ENCODE data around the gene MRPL54. TPM values are rescaled to one million over a fixed set of nuclear protein-coding genes. Genes with fewer than 3 reads are reported as not detected.
"Not testable (repeated sequence)": the region's sequence is repeated elsewhere in the genome, so short reads cannot be mapped to it uniquely, and the experiment has no call there.

Gene MRPL54
- polyA plus RNA-seq, 1 donor (not counting 4 experiments of a cell fraction or from before 2014, with no cell fraction given): 27.0 TPM

DNA sequence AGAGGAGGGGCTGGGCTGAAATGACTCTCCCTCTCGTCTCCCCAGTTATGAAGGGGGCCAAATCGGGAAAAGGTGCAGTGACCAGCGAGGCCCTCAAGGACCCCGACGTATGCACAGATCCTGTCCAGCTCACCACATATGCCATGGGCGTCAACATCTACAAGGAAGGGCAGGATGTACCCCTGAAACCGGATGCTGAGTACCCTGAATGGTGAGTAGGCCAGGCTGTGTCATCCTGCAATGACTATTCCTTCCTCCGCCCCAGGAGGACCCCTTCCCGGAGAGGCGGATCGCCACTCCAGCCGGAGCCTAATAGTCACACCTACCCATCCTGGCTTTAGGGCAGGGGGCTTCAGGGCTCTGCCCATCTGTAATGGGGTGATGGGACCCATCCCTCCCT is 2.6 kb downstream of the MRPL54 start:
- dilution Hi-C loops (cut with MboI; ENCODE audit: extremely low pct_ligation_motif_present, low sequenced_read_pairs): no loop called here
- peaks cover 9% of the 10 kb centered on the region for H3K4me1 ChIP-seq (ENCODE audit: control insufficient read depth, extremely low read depth, insufficient read depth, low read length)
- H3K27ac ChIP-seq (ENCODE audit: control insufficient read depth, insufficient read depth, low read length): no peak overlapping the region
- no peak for TF ChIP-seq EZH2 (IDR thresholded peaks at IDR 0.05; ENCODE audit: low read length)
- TF ChIP-seq, protein P1, sequence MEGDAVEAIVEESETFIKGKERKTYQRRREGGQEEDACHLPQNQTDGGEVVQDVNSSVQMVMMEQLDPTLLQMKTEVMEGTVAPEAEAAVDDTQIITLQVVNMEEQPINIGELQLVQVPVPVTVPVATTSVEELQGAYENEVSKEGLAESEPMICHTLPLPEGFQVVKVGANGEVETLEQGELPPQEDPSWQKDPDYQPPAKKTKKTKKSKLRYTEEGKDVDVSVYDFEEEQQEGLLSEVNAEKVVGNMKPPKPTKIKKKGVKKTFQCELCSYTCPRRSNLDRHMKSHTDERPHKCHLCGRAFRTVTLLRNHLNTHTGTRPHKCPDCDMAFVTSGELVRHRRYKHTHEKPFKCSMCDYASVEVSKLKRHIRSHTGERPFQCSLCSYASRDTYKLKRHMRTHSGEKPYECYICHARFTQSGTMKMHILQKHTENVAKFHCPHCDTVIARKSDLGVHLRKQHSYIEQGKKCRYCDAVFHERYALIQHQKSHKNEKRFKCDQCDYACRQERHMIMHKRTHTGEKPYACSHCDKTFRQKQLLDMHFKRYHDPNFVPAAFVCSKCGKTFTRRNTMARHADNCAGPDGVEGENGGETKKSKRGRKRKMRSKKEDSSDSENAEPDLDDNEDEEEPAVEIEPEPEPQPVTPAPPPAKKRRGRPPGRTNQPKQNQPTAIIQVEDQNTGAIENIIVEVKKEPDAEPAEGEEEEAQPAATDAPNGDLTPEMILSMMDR (optimal IDR thresholded peaks at IDR 0.05 in 1 of 3, IDR thresholded peaks at IDR 0.05 in 1 of 3, conservative IDR thresholded peaks at IDR 0.05 in 1 of 3; ENCODE audit: extremely low read depth in 1 of 3, insufficient read depth in 2 of 3, low read length in 3 of 3): no peak
- H3K9me3 ChIP-seq (ENCODE audit: control insufficient read depth, low read depth, low read length): no peaks in the 10 kb centered on the region
- H4K20me1 ChIP-seq (ENCODE audit: control insufficient read depth, extremely low read depth, insufficient read depth, low read length): no peaks in the 10 kb centered on the region
- FAIRE-seq (no peak), DNase-seq (ENCODE audit: low read depth, low spot score) (no peak)
- H2AFZ ChIP-seq (ENCODE audit: control insufficient read depth, low read length): no peak overlapping the region
- H3K4me2 ChIP-seq (ENCODE audit: control insufficient read depth, extremely low read depth, insufficient read depth, low read depth, low read length): no peak overlapping the region
- H3K36me3 ChIP-seq (ENCODE audit: control insufficient read depth in 2 of 2, extremely low read depth in 1 of 2, insufficient read depth in 2 of 2, low read length in 2 of 2): peaks cover 5 to 6% of the 10 kb centered on the region in 2 experiments
- no peak overlapping the region for H3K9ac ChIP-seq (ENCODE audit: control insufficient read depth, extremely low read depth, insufficient read depth, low read length)
- no peak overlapping the region for H3K4me3 ChIP-seq (ENCODE audit: control insufficient read depth in 2 of 3, extremely low read depth in 1 of 3, insufficient read depth in 2 of 3, low read depth in 1 of 3, low read length in 3 of 3)
- peaks cover 14% of the 10 kb centered on the region for H3K79me2 ChIP-seq (ENCODE audit: control insufficient read depth, insufficient read depth, low read length)
- no peaks in the 10 kb centered on the region for H3K9me1 ChIP-seq (ENCODE audit: control insufficient read depth, extremely low read depth, insufficient read depth, low read length)
- H3K27me3 ChIP-seq (ENCODE audit: control insufficient read depth, extremely low read depth, insufficient read depth, low read length): no peaks in the 10 kb centered on the region

DNA sequence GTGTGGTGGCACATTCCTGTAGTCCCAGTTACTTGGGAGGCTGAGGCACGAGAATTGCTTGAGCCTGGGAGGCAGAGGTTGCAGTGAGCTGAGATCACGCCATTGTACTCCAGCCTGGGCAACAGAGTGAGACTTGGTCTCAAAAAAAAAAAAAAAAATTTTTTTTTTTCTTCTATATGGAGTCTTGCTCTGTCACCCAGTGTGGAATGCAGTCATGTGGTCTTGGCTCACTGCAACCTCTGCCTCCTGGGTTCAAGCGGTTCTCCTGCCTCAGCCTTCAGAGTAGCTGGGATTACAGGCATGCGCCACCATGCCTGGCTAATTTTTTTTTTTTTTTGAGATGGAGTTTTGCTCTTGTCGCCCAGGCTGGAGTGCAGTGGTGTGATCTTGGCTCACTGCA is 3.3 kb downstream of the MRPL54 start:
- H3K4me3 ChIP-seq (ENCODE audit: control insufficient read depth in 2 of 3, extremely low read depth in 1 of 3, insufficient read depth in 2 of 3, low read depth in 1 of 3, low read length in 3 of 3); H3K9me3 ChIP-seq (ENCODE audit: control insufficient read depth, low read depth, low read length); H3K9me1 ChIP-seq (ENCODE audit: control insufficient read depth, extremely low read depth, insufficient read depth, low read length); H3K4me2 ChIP-seq (ENCODE audit: control insufficient read depth, extremely low read depth, insufficient read depth, low read depth, low read length); H4K20me1 ChIP-seq (ENCODE audit: control insufficient read depth, extremely low read depth, insufficient read depth, low read length); H2AFZ ChIP-seq (ENCODE audit: control insufficient read depth, low read length); FAIRE-seq; H3K4me1 ChIP-seq (ENCODE audit: control insufficient read depth, extremely low read depth, insufficient read depth, low read length); dilution Hi-C loops (cut with MboI; ENCODE audit: extremely low pct_ligation_motif_present, low sequenced_read_pairs); H3K9ac ChIP-seq (ENCODE audit: control insufficient read depth, extremely low read depth, insufficient read depth, low read length); H3K79me2 ChIP-seq (ENCODE audit: control insufficient read depth, insufficient read depth, low read length); DNase-seq (ENCODE audit: low read depth, low spot score); H3K36me3 ChIP-seq (ENCODE audit: control insufficient read depth in 2 of 2, extremely low read depth in 1 of 2, insufficient read depth in 2 of 2, low read length in 2 of 2); H3K27me3 ChIP-seq (ENCODE audit: control insufficient read depth, extremely low read depth, insufficient read depth, low read length); H3K27ac ChIP-seq (ENCODE audit: control insufficient read depth, insufficient read depth, low read length): not testable (repeated sequence)

DNA sequence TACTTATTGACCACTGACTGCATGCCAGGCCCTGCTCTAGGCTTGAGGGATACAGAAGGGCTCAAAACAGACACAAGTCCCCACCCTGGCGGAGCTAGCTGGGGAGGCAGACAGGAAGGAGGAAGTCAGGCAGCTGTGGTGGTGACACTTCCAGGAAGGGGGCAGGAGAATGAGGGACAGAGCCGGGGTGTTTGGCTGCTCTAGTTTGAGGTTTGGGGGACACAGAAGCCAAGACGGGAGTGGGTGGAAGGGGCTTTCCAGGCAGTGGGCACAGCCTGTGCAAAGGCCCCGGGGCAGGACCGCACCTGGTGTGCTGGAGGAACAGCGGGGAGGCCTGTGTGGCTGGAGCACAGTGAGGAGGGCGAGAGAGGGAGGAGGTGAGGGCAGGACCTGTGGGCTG is 4.0 kb downstream of the MRPL54 start:
- Histone ChIP-seq H3K36me3 (ENCODE audit: control insufficient read depth in 2 of 2, extremely low read depth in 1 of 2, insufficient read depth in 2 of 2, low read length in 2 of 2) (peaks cover 5 to 6% of the 10 kb centered on the region in 2 experiments), H2AFZ (ENCODE audit: control insufficient read depth, low read length) (no peak overlapping the region), H3K4me2 (ENCODE audit: control insufficient read depth, extremely low read depth, insufficient read depth, low read depth, low read length) (no peak overlapping the region), H3K27ac (ENCODE audit: control insufficient read depth, insufficient read depth, low read length) (no peak overlapping the region), H3K4me1 (ENCODE audit: control insufficient read depth, extremely low read depth, insufficient read depth, low read length) (peaks cover 5% of the 10 kb centered on the region), H3K4me3 (ENCODE audit: control insufficient read depth in 2 of 3, extremely low read depth in 1 of 3, insufficient read depth in 2 of 3, low read depth in 1 of 3, low read length in 3 of 3) (no peak overlapping the region), H3K9ac (ENCODE audit: control insufficient read depth, extremely low read depth, insufficient read depth, low read length) (no peak overlapping the region), H3K9me3 (ENCODE audit: control insufficient read depth, low read depth, low read length) (no peaks in the 10 kb centered on the region), H4K20me1 (ENCODE audit: control insufficient read depth, extremely low read depth, insufficient read depth, low read length) (no peaks in the 10 kb centered on the region), H3K9me1 (ENCODE audit: control insufficient read depth, extremely low read depth, insufficient read depth, low read length) (no peaks in the 10 kb centered on the region), H3K27me3 (ENCODE audit: control insufficient read depth, extremely low read depth, insufficient read depth, low read length) (peaks cover 7% of the 10 kb centered on the region), H3K79me2 (ENCODE audit: control insufficient read depth, insufficient read depth, low read length) (peaks cover 3% of the 10 kb centered on the region)
- TF ChIP-seq, protein P1 (optimal IDR thresholded peaks at IDR 0.05 in 1 of 3, IDR thresholded peaks at IDR 0.05 in 1 of 3, conservative IDR thresholded peaks at IDR 0.05 in 1 of 3; ENCODE audit: extremely low read depth in 1 of 3, insufficient read depth in 2 of 3, low read length in 3 of 3): no peak
- TF ChIP-seq EZH2 (IDR thresholded peaks at IDR 0.05; ENCODE audit: low read length): no peak
- FAIRE-seq: no peak
- dilution Hi-C loops (cut with MboI; ENCODE audit: extremely low pct_ligation_motif_present, low sequenced_read_pairs): no loop called here
- DNase-seq (ENCODE audit: low read depth, low spot score): no peak

All from keratinocyte (primary cell).